Upper lobe of left lung (tissue), 6 donors: ENCODE results near the gene NFIX. TPM values are rescaled to one million over a fixed set of nuclear protein-coding genes. Genes with fewer than 3 reads are reported as not detected.
A peak's percentile ranks its signal among the peaks of the same experiment; 100 is the strongest.

ENCODE experiments used
- ATAC-seq, 2 donors: fragments of 200-7000 bp; cut with Tn5 transposase; one replicate each; pipeline ENCODE4 v1.9.1; 2022; ENCODE audit warnings: mild to moderate bottlenecking in 2 of 2, moderate library complexity in 2 of 2; ENCODE audit not compliant: low FRiP score in 2 of 2
- DNase-seq, 2 donors: peaks; one replicate each; pipeline ENCODE4 v3.0.0-alpha.2; 2019 to 2020
- H3K27ac ChIP-seq, 4 donors: fragments of 200-600 bp; sonication (generic); one replicate each; pipeline ENCODE4 v1.5.1; 2016 to 2019
- H3K27me3 ChIP-seq, 4 donors: fragments of 200-600 bp; sonication (generic); one replicate each; pipeline ENCODE4 v1.5.1; 2017 to 2019
- H3K36me3 ChIP-seq, 4 donors: fragments of 200-600 bp; sonication (generic); one replicate each; pipeline ENCODE4 v1.5.1; 2016 to 2019
- H3K4me1 ChIP-seq, 4 donors: fragments of 200-600 bp; sonication (generic); one replicate each; pipeline ENCODE4 v1.5.1; 2018 to 2019
- H3K4me3 ChIP-seq, 4 donors: fragments of 200-600 bp; sonication (generic); one replicate each; pipeline ENCODE4 v1.5.1; 2017 to 2019; ENCODE audit warnings: mild to moderate bottlenecking in 2 of 4, moderate library complexity in 1 of 4
- H3K9me3 ChIP-seq, 4 donors: fragments of 200-600 bp; sonication (generic); one replicate each; pipeline ENCODE4 v1.5.1; 2018 to 2019
- CTCF ChIP-seq, 6 experiments: fragments of 450-650 bp in 4 of 6; fragments of 200-600 bp in 2 of 6; sonication (generic) in 2 of 6; IDR thresholded peaks; one replicate each; pipeline ENCODE4 v1.5.1; 2016 to 2019; ENCODE audit warnings: antibody characterized with exemption in 6 of 6
- EP300 ChIP-seq, 4 donors: sonication (generic); formaldehyde crosslinking; IDR thresholded peaks; one replicate each; pipeline ENCODE4 v1.5.1; 2017; ENCODE audit warnings: antibody characterized with exemption in 4 of 4, control low read depth in 2 of 4
- POLR2A ChIP-seq, 4 donors: fragments of 450-650 bp; IDR thresholded peaks; one replicate each; pipeline ENCODE4 v1.5.1; 2016 to 2017; ENCODE audit warnings: antibody characterized with exemption in 4 of 4, mild to moderate bottlenecking in 2 of 4
- POLR2AphosphoS5 ChIP-seq, 2 donors: sonication (generic); formaldehyde crosslinking; IDR thresholded peaks; one replicate each; pipeline ENCODE4 v1.5.1; 2017; ENCODE audit warnings: antibody characterized with exemption in 2 of 2
- WGBS, 2 donors: methylation state at CpG; one replicate each; pipeline ENCODE4 v1.1.5; 2017 to 2018; 5-methylcytosine and 5-hydroxymethylcytosine counted together
- total RNA-seq, 6 donors: library from RNA; depleted of rRNA in 4 of 6; stranded (reverse); fragments of >200 nt in 4 of 6; gene quantifications; one replicate each; pipeline versions ENCODE4 v1.1.0 to v1.2.1, GENCODE V29; 2016 to 2021
- donor health status: DM: no; HTN: no; CAD: no; lungs with moderate emphysema.
- donor health status: DM: no; HTN: yes; CAD: no; lungs with severe emphysema.

Gene NFIX
- total RNA-seq, 6 donors from 2014 or later = 64.0 to 188 (median 107) TPM

GRCh38 chr19:12985049-12985776, 10.1 kb upstream of the NFIX start:
- WGBS, 2 donors = 71 to 74% methylated on average over 15 to 16 of the region's 16 CpGs
- Histone ChIP-seq H3K36me3 (no peaks in the 10 kb centered on the region), H3K9me3 (no peaks in the 10 kb centered on the region), H3K4me3 (no peak overlapping the region), H3K27ac (no peak overlapping the region), H3K27me3 (no peaks in the 10 kb centered on the region), H3K4me1 (peaks cover 13 to 23% (median 19%) of the 10 kb centered on the region in 4 donors)
- DNase-seq (peak; percentile 67 to 70), ATAC-seq (peak; percentile 60 to 79)
- TF ChIP-seq POLR2AphosphoS5 (IDR thresholded peaks at IDR 0.05) (peak in 1 of 2 donors; percentile 29), CTCF (IDR thresholded peaks at IDR 0.05) (no peak)

- H3K27ac ChIP-seq = no peak overlapping the region
- no peak for DNase-seq
Observed at GRCh38 chr19:12986726-12987125, 8.5 kb upstream of the NFIX start.

GRCh38 chr19:12987190-12987589, 8.1 kb upstream of the NFIX start:
- Histone ChIP-seq H3K9me3 (no peaks in the 10 kb centered on the region), H3K27ac (no peak overlapping the region), H3K27me3 (no peaks in the 10 kb centered on the region), H3K4me1 (peaks cover 13 to 23% (median 19%) of the 10 kb centered on the region in 4 donors), H3K36me3 (no peaks in the 10 kb centered on the region), H3K4me3 (no peak overlapping the region)
- ATAC-seq (no peak), DNase-seq (no peak)
- 73 to 83% methylated on average over 3 of the region's 3 CpGs for WGBS, 2 donors
- TF ChIP-seq CTCF (IDR thresholded peaks at IDR 0.05) (no peak), POLR2A (IDR thresholded peaks at IDR 0.05) (no peak), EP300 (IDR thresholded peaks at IDR 0.05) (no peak), POLR2AphosphoS5 (IDR thresholded peaks at IDR 0.05) (no peak)

More at GRCh38 chr19:12986726-12987125, 8.5 kb upstream of the NFIX start:
- Histone ChIP-seq H3K4me1 (peaks cover 13 to 23% (median 19%) of the 10 kb centered on the region in 4 donors), H3K9me3 (no peaks in the 10 kb centered on the region), H3K4me3 (no peak overlapping the region), H3K27me3 (no peaks in the 10 kb centered on the region), H3K36me3 (no peaks in the 10 kb centered on the region)
- WGBS, 2 donors = 93 to 99% methylated on average over 11 to 12 of the region's 12 CpGs
- no peak for ATAC-seq
- TF ChIP-seq POLR2A (IDR thresholded peaks at IDR 0.05) = no peak
- TF ChIP-seq CTCF (IDR thresholded peaks at IDR 0.05) = no peak
- no peak for TF ChIP-seq POLR2AphosphoS5 (IDR thresholded peaks at IDR 0.05)
- TF ChIP-seq EP300 (IDR thresholded peaks at IDR 0.05) = no peak

- no peak overlapping the region for H3K27ac ChIP-seq
- no peaks in the 10 kb centered on the region for H3K27me3 ChIP-seq
- WGBS, 2 donors = 50 to 70% methylated on average over 3 to 4 of the region's 10 CpGs
- no peak overlapping the region for H3K4me3 ChIP-seq
- no peaks in the 10 kb centered on the region for H3K9me3 ChIP-seq
- ATAC-seq = no peak
- H3K4me1 ChIP-seq = peaks cover 13 to 23% (median 18%) of the 10 kb centered on the region in 4 donors
- DNase-seq = peak in 1 of 2 donors; percentile 69
- H3K36me3 ChIP-seq = no peaks in the 10 kb centered on the region
- TF ChIP-seq CTCF (IDR thresholded peaks at IDR 0.05) (no peak), POLR2A (IDR thresholded peaks at IDR 0.05) (no peak), EP300 (IDR thresholded peaks at IDR 0.05) (no peak), POLR2AphosphoS5 (IDR thresholded peaks at IDR 0.05) (no peak)
Observed at GRCh38 chr19:12987781-12988180, 7.5 kb upstream of the NFIX start.

- no peak for TF ChIP-seq CTCF (IDR thresholded peaks at IDR 0.05)
- TF ChIP-seq POLR2A (IDR thresholded peaks at IDR 0.05) = no peak
- no peak for TF ChIP-seq EP300 (IDR thresholded peaks at IDR 0.05)
- TF ChIP-seq POLR2AphosphoS5 (IDR thresholded peaks at IDR 0.05) = no peak
- H3K27me3 ChIP-seq = peaks cover 0 to 3% (median 0%) of the 10 kb centered on the region in 4 donors
- no peaks in the 10 kb centered on the region for H3K36me3 ChIP-seq
- no peak overlapping the region for H3K4me3 ChIP-seq
- 50 to 55% methylated on average over 14 to 22 of the region's 22 CpGs for WGBS, 2 donors
- peaks cover 0 to 10% (median 2%) of the 10 kb centered on the region in 4 donors for H3K4me1 ChIP-seq
- DNase-seq (peak in 1 of 2 donors; percentile 51), ATAC-seq (no peak)
- no peaks in the 10 kb centered on the region for H3K9me3 ChIP-seq
- H3K27ac ChIP-seq = no peak overlapping the region
Observed at GRCh38 chr19:12990431-12990830, 4.8 kb upstream of the NFIX start.
